CD14-positive monocyte (primary cell): ENCODE data around the gene VIM. TPM values are rescaled to one million over a fixed set of nuclear protein-coding genes. Genes with fewer than 3 reads are reported as not detected.

Experiments
- DNase-seq, 3 donors: peaks; one replicate each; pipeline ENCODE4 v3.0.0-alpha.2; 2011 to 2022
- H2AFZ ChIP-seq: 2 replicates; pipeline ENCODE4 v1.6.0; 2012; ENCODE audit warnings: mild to moderate bottlenecking, low read depth, low read length, inconsistent platforms; ENCODE audit not compliant: insufficient read depth, poor library complexity, severe bottlenecking
- H3K27ac ChIP-seq, 2 donors: 1 replicate in 1 of 2; 2 replicates in 1 of 2; pipeline ENCODE4 v1.5.1; 2012 to 2013; ENCODE audit warnings: low read length in 2 of 2, control low read depth in 1 of 2, inconsistent platforms in 1 of 2, low read depth in 1 of 2, mild to moderate bottlenecking in 1 of 2
- H3K27me3 ChIP-seq, 2 donors: one replicate each; pipeline versions ENCODE4 v1.6.0 to v1.6.1; 2011 to 2013; ENCODE audit warnings: low read length in 2 of 2; ENCODE audit not compliant: control insufficient read depth in 2 of 2, insufficient read depth in 2 of 2
- H3K36me3 ChIP-seq, 2 donors: replicated peaks in 1 of 2; 1 replicate in 1 of 2; 2 replicates in 1 of 2; pipeline versions ENCODE4 v1.5.1 to v1.6.1; 2012 to 2013; ENCODE audit warnings: low read length in 2 of 2, control low read depth in 1 of 2, inconsistent platforms in 1 of 2, mild to moderate bottlenecking in 1 of 2; ENCODE audit not compliant: insufficient read depth in 2 of 2, control insufficient read depth in 1 of 2
- H3K4me1 ChIP-seq, 2 donors: 1 replicate in 1 of 2; 2 replicates in 1 of 2; pipeline versions ENCODE4 v1.5.1 to v1.6.1; 2012 to 2013; ENCODE audit warnings: low read length in 2 of 2, control low read depth in 1 of 2, inconsistent platforms in 1 of 2, mild to moderate bottlenecking in 1 of 2, moderate library complexity in 1 of 2; ENCODE audit not compliant: insufficient read depth in 2 of 2, control insufficient read depth in 1 of 2
- H3K4me2 ChIP-seq: replicated peaks from 2 replicates; pipeline ENCODE3; 2012; ENCODE audit warnings: low read length, moderate library complexity, mild to moderate bottlenecking; ENCODE audit not compliant: poor library complexity, severe bottlenecking; ENCODE audit errors: extremely low read depth
- H3K4me3 ChIP-seq, 3 experiments: fragments of 200-600 bp in 1 of 3; sonication (generic) in 1 of 3; replicated peaks in 1 of 3; 1 replicate in 2 of 3; 2 replicates in 1 of 3; pipeline ENCODE4 v1.5.1; 2011 to 2013; ENCODE audit warnings: low read length in 3 of 3, mild to moderate bottlenecking in 3 of 3, control low read depth in 2 of 3, low read depth in 2 of 3, inconsistent platforms in 1 of 3, moderate library complexity in 1 of 3
- H3K79me2 ChIP-seq: 2 replicates; pipeline ENCODE4 v1.6.0; 2012; ENCODE audit warnings: mild to moderate bottlenecking, control low read depth, inconsistent platforms, low read length, moderate library complexity; ENCODE audit not compliant: insufficient read depth
- H3K9ac ChIP-seq: 2 replicates; pipeline ENCODE4 v1.6.0; 2017; ENCODE audit warnings: low read length, mild to moderate bottlenecking; ENCODE audit not compliant: insufficient read depth, poor library complexity, severe bottlenecking
- H3K9me3 ChIP-seq, 2 donors: replicated peaks in 1 of 2; 1 replicate in 1 of 2; 2 replicates in 1 of 2; pipeline versions ENCODE4 v1.5.1 to v1.6.1; 2012 to 2013; ENCODE audit warnings: low read length in 2 of 2, control low read depth in 1 of 2; ENCODE audit not compliant: control insufficient read depth in 1 of 2, insufficient read depth in 1 of 2
- H4K20me1 ChIP-seq: 2 replicates; pipeline ENCODE4 v1.6.0; 2012; ENCODE audit warnings: mild to moderate bottlenecking, low read length, control low read depth, moderate library complexity; ENCODE audit not compliant: insufficient read depth
- H3K27ac Mint-ChIP-seq, 7 donors: one replicate each; pipeline ENCODE4 v1.8.0; 2020; ENCODE audit warnings: mild to moderate bottlenecking in 7 of 7, mixed read lengths in 7 of 7, moderate library complexity in 6 of 7, inconsistent platforms in 2 of 7
- H3K27me3 Mint-ChIP-seq, 3 donors: one replicate each; pipeline ENCODE4 v1.8.0; 2021 to 2022; ENCODE audit warnings: low read depth in 3 of 3, mild to moderate bottlenecking in 3 of 3, mixed read lengths in 3 of 3, moderate library complexity in 3 of 3, inconsistent platforms in 1 of 3
- H3K36me3 Mint-ChIP-seq, 2 donors: one replicate each; pipeline ENCODE4 v1.8.0; 2020; ENCODE audit warnings: mixed read lengths in 2 of 2, inconsistent platforms in 1 of 2, mild to moderate bottlenecking in 1 of 2
- H3K4me1 Mint-ChIP-seq: one replicate; pipeline ENCODE4 v1.8.0; 2020; ENCODE audit warnings: mild to moderate bottlenecking, mixed read lengths
- H3K4me3 Mint-ChIP-seq, 2 donors: one replicate each; pipeline ENCODE4 v1.8.0; 2020; ENCODE audit warnings: mild to moderate bottlenecking in 2 of 2, mixed read lengths in 2 of 2, moderate library complexity in 1 of 2
- H3K9me3 Mint-ChIP-seq, 7 donors: one replicate each; pipeline ENCODE4 v1.8.0; 2020 to 2022; ENCODE audit warnings: mixed read lengths in 7 of 7, mild to moderate bottlenecking in 6 of 7, moderate library complexity in 6 of 7, inconsistent platforms in 2 of 7
- CTCF ChIP-seq: fragments of 200-600 bp; IDR thresholded peaks from one replicate; pipeline ENCODE4 v1.8.0; 2022; ENCODE audit warnings: antibody characterized with exemption, mild to moderate bottlenecking
- WGBS: methylation state at CpG from one replicate; pipeline ENCODE4 v1.1.5; 2013; ENCODE audit warnings: missing lambda C conversion rate; ENCODE audit not compliant: insufficient coverage; 5-methylcytosine and 5-hydroxymethylcytosine counted together
- intact Hi-C, 2 donors: fragments of 100-400 bp; cut with micrococcal nuclease; formaldehyde crosslinking; loops; one replicate each; pipeline versions ENCODE4 v1.15.0 to v1.15.1; 2023
- polyA plus RNA-seq, 3 donors: library from polyadenylated mRNA; depleted of rRNA in 1 of 3; unstranded in 2 of 3; stranded (reverse) in 1 of 3; fragments of 300-500 nt in 2 of 3; fragments of >200 nt in 1 of 3; fragmentation: Illumina TruSeq in 2 of 3; gene quantifications; 1 replicate in 2 of 3; 2 replicates in 1 of 3; pipeline ENCODE4 v1.2.3, GENCODE V29; 2012 to 2021

Gene VIM
- polyA plus RNA-seq, 3 donors = 697 to 4,055 (median 932) TPM

- TF ChIP-seq CTCF = no peak
- WGBS = 88% methylated on average over 7 of the region's 8 CpGs
- intact Hi-C loops = loop anchor here (5.0 to 10.0 kb wide), 2 partner anchors 33 to 330 kb away; partner anchors contain the start of gene TRDMT1 (in 1 of the 2)
- peak overlapping the region; percentile 21 to 87 (median 68) for H3K27ac Mint-ChIP-seq
- Histone ChIP-seq H3K79me2 (peaks cover 44% of the 10 kb centered on the region), H3K4me3 (no peak overlapping the region), H3K27me3 (no peaks in the 10 kb centered on the region), H3K36me3 (peaks cover 75 to 76% of the 10 kb centered on the region in 2 donors), H3K4me2 (no peak overlapping the region), H3K4me1 (peaks cover 22 to 46% of the 10 kb centered on the region in 2 donors), H4K20me1 (peaks cover 90% of the 10 kb centered on the region), H3K9me3 (no peaks in the 10 kb centered on the region), H3K9ac (no peak overlapping the region), H3K27ac (no peak overlapping the region), H2AFZ (no peak overlapping the region)
- H3K9me3 Mint-ChIP-seq = peaks cover 0 to 6% (median 2%) of the 10 kb centered on the region in 7 donors
- H3K4me3 Mint-ChIP-seq = no peak overlapping the region
- H3K4me1 Mint-ChIP-seq = peaks cover 34% of the 10 kb centered on the region
- peaks cover 0 to 9% (median 2%) of the 10 kb centered on the region in 3 donors for H3K27me3 Mint-ChIP-seq
- H3K36me3 Mint-ChIP-seq = peaks cover 73 to 85% of the 10 kb centered on the region in 2 donors
- DNase-seq = peak in 1 of 3 donors; percentile 22
These were observed 7.1 kb downstream of the VIM start for GRCh38 chr10:17235136-17235535.

DNA sequence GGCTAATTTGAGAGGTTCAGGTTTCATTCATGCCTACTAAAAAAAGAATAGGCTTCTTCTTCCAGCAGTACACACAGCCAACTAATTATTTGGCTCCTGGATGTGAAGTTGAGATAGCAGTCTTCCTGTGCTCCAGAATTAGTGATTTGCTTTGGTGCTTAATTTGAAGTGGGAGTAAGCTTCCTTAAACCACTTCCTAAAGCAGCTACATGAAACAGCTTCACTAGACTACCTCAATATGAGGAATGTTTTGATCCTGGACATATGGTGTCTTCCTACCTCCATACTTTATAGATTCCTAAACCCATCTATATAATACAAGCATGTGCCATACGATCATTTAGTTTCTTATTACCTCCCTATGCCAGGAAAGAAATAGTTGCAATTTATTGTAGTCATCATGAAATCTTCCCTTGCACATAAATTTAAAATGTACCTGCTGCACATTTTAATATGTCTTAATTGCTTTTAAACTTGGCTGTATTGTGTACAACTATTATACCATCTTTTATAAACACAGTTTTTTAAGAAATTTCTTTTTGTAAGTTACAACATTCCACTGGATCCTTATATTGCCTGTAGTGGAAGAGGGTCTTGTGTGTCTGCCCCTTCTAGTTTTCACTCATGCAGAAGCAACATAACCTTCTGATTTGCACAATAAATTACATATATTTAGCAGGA lies 8.6 kb downstream of the VIM start:
- no peak overlapping the region for H3K4me3 Mint-ChIP-seq
- no peaks in the 10 kb centered on the region for H3K9me3 Mint-ChIP-seq
- TF ChIP-seq CTCF = no peak
- intact Hi-C loops = loop anchor here (5.0 to 10.0 kb wide), 2 partner anchors 34 to 332 kb away; partner anchors contain the start of gene TRDMT1 (in 1 of the 2)
- peaks cover 30% of the 10 kb centered on the region for H3K79me2 ChIP-seq
- H3K27me3 Mint-ChIP-seq = peaks cover 0 to 3% (median 2%) of the 10 kb centered on the region in 3 donors
- no peak overlapping the region for H2AFZ ChIP-seq
- H3K4me1 ChIP-seq = peaks cover 13 to 37% of the 10 kb centered on the region in 2 donors
- H4K20me1 ChIP-seq = peaks cover 75% of the 10 kb centered on the region
- H3K36me3 Mint-ChIP-seq = peaks cover 61 to 71% of the 10 kb centered on the region in 2 donors
- no peak overlapping the region for H3K9ac ChIP-seq
- peaks cover 66 to 68% of the 10 kb centered on the region in 2 donors for H3K36me3 ChIP-seq
- H3K27me3 ChIP-seq = no peaks in the 10 kb centered on the region
- H3K27ac Mint-ChIP-seq = peak overlapping the region in 4 of 7 donors; percentile 35 to 86 (median 58)
- H3K9me3 ChIP-seq = no peaks in the 10 kb centered on the region
- H3K4me3 ChIP-seq = no peak overlapping the region
- peaks cover 24% of the 10 kb centered on the region for H3K4me1 Mint-ChIP-seq
- no peak overlapping the region for H3K4me2 ChIP-seq
- no peak overlapping the region for H3K27ac ChIP-seq
- WGBS = no CpG with 5 or more reads among the region's 1 CpG
- peak in 1 of 3 donors; percentile 15 for DNase-seq
